Common myeloid progenitor, CD34-positive (primary cell): ENCODE data around the gene TUBA1B. TPM values are rescaled to one million over a fixed set of nuclear protein-coding genes. Genes with fewer than 3 reads are reported as not detected.
A peak's percentile ranks its signal among the peaks of the same experiment; 100 is the strongest.
"Not testable (repeated sequence)": the region's sequence is repeated elsewhere in the genome, so short reads cannot be mapped to it uniquely, and the experiment has no call there.

Experiments used
- CTCF ChIA-PET: fragments of 350-600 bp; sonication (Branson Sonifier 250); formaldehyde crosslinking; loops from one replicate; lab custom pipeline; 2021; ENCODE audit warnings: antibody characterized with exemption; lab: Charles Lee
- POLR2A ChIA-PET: fragments of 350-600 bp; sonication (Branson Sonifier 250); formaldehyde crosslinking; loops from one replicate; lab custom pipeline; 2021; ENCODE audit warnings: antibody characterized with exemption; lab: Charles Lee
- DNase-seq, 3 donors: peaks; one replicate each; pipeline versions ENCODE4 v3.0.0 to v3.0.0-alpha.2; 2013
- H3K27ac ChIP-seq, 2 experiments: 1 replicate in 1 of 2; 2 replicates in 1 of 2; pipeline ENCODE4 v1.7.0; 2013; ENCODE audit warnings: inconsistent platforms in 2 of 2, low read length in 2 of 2, mild to moderate bottlenecking in 2 of 2, low read depth in 1 of 2, moderate library complexity in 1 of 2; ENCODE audit not compliant: severe bottlenecking in 2 of 2, insufficient read depth in 1 of 2, poor library complexity in 1 of 2
- H3K27me3 ChIP-seq, 5 experiments: replicated peaks in 2 of 5; 1 replicate in 3 of 5; 2 replicates in 2 of 5; pipeline versions ENCODE4 v1.6.1 to v1.7.0; 2013; ENCODE audit warnings: low read length in 4 of 5, mild to moderate bottlenecking in 2 of 5, moderate library complexity in 2 of 5, inconsistent platforms in 1 of 5; ENCODE audit not compliant: insufficient read depth in 5 of 5, control insufficient read depth in 4 of 5
- H3K36me3 ChIP-seq, 4 experiments: 1 replicate in 2 of 4; 2 replicates in 2 of 4; pipeline versions ENCODE4 v1.6.1 to v1.7.0; 2013; ENCODE audit warnings: low read length in 3 of 4, control low read depth in 1 of 4, mild to moderate bottlenecking in 1 of 4; ENCODE audit not compliant: control insufficient read depth in 4 of 4, insufficient read depth in 4 of 4
- H3K4me1 ChIP-seq, 4 experiments: 1 replicate in 3 of 4; 2 replicates in 1 of 4; pipeline versions ENCODE4 v1.6.1 to v1.7.1; 2013; ENCODE audit warnings: low read length in 3 of 4, mild to moderate bottlenecking in 3 of 4, control low read depth in 1 of 4, inconsistent platforms in 1 of 4, moderate library complexity in 1 of 4; ENCODE audit not compliant: control insufficient read depth in 4 of 4, insufficient read depth in 4 of 4; ENCODE audit errors: control extremely low read depth in 1 of 4
- H3K4me3 ChIP-seq, 7 experiments: 1 replicate in 4 of 7; 2 replicates in 3 of 7; pipeline versions ENCODE4 v1.5.1 to v1.7.0; 2013; ENCODE audit warnings: mild to moderate bottlenecking in 7 of 7, low read length in 6 of 7, moderate library complexity in 6 of 7, inconsistent platforms in 2 of 7, low read depth in 2 of 7, control low read depth in 1 of 7; ENCODE audit not compliant: insufficient read depth in 4 of 7, control insufficient read depth in 1 of 7; ENCODE audit errors: extremely low read depth in 1 of 7
- H3K9me3 ChIP-seq, 5 experiments: 1 replicate in 4 of 5; 2 replicates in 1 of 5; pipeline versions ENCODE4 v1.6.1 to v1.7.1; 2013; ENCODE audit warnings: low read length in 4 of 5, mild to moderate bottlenecking in 2 of 5, inconsistent platforms in 1 of 5, low read depth in 1 of 5, moderate library complexity in 1 of 5; ENCODE audit not compliant: control insufficient read depth in 4 of 5, insufficient read depth in 2 of 5; ENCODE audit errors: control extremely low read depth in 1 of 5
- WGBS: methylation state at CpG from one replicate; pipeline ENCODE4 v1.1.5; 2013; ENCODE audit not compliant: insufficient coverage; 5-methylcytosine and 5-hydroxymethylcytosine counted together
- polyA plus RNA-seq: library from polyadenylated mRNA; unstranded; fragments of 120-200 nt; gene quantifications from one replicate; pipeline ENCODE4 v1.2.1, GENCODE V29; 2013

Gene TUBA1B
- 616 TPM for polyA plus RNA-seq

DNA sequence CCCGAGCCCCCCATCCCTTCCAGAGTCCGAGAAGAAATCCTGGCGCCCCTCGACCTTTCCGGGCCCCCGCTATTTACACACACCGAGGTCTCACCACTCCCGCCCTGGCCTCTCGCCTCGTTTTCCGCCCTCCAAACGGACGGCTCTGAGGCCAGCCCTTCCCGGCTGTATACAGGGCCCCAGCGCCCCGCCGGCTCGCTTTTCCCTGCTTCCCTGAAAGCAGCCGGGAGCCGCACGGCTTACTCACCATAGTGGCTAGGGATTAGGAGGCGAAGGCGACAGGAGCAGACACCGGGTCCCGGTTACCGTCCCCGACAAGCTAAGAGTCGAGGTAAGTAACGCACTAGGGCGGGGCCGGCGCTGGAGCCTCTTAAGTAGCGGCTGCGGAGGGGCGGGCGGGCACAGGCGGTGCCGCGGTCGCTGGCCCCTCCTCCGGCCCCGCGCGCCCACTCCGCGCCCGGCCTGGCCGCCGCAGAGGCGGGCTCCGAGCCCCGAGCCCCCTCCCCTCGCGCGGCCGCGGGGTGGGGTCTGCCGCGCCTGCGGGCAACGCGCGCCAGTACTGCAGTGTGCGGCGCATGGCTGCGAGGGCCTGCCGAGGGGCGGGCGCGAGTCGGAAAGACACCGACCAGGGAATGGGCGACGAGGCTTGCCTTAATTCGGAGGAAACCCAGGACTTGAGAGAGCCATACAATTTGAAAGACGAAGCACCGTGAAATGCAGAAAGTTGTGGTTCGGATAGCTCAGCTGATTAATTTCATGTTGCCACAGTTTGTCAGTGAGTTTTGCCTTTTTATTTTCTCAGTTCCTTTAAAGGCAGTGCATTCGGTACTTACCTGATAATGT, at the start of gene TUBA1B:
Gene TUBA1B, minus strand, starts transcription at position 345 of the 843 bp plus-strand sequence. Its CDS starts 95 bp downstream, at position 250.
- POLR2A ChIA-PET, result interaction anchor here (0.6 to 2.9 kb wide), 22 partner anchors 9 to 949 kb away, joined by 3 to 31 read pairs (median 4); partner anchors contain the start of genes ARF3, DHH, KMT2D and LMBR1L
- Histone ChIP-seq H3K27me3 (no peaks in the 10 kb centered on the region), H3K4me3 (peak within 1 kb of the TSS; percentile 57 to 100 (median 89)), H3K36me3 (peaks cover 8 to 32% (median 18%) of the 10 kb centered on the region in 4 experiments), H3K4me1 (peaks cover 8 to 40% (median 33%) of the 10 kb centered on the region in 4 experiments), H3K9me3 (no peaks in the 10 kb centered on the region), H3K27ac (peak within 1 kb of the TSS; percentile 79 to 91)
- under 1% methylated on average over 59 of the region's 79 CpGs for WGBS
- CTCF ChIA-PET, result interaction anchor here (0.7 to 4.5 kb wide), 20 partner anchors 10 to 103 kb away, joined by 3 to 36 read pairs (median 6); partner anchors contain the start of genes DHH and LMBR1L
- DNase-seq, result peak; percentile 89 to 95 (median 94)

DNA sequence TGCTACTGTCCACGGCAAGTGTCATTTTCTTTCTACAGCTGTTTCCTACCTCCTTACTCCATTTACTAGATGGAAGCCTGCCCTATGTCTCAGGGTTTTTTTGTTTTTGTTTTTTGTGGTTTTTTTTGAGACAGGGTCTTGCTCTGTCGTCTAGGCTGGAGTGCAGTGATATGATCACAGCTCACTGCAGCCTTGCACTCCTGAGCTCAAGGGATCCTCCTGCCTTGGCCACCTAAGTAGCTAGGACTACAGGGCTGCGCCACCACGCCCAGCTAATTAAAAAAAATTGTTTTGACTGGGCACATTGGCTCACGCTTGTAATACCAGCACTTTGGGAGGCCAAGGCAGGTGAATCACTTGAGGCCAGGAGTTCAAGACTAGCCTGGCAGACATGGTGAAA, 43.0 kb upstream of the TUBA1B start:
- no peak overlapping the region for H3K4me3 ChIP-seq
- CTCF ChIA-PET, result interaction anchor here (1.3 to 1.5 kb wide), 2 partner anchors 15 to 67 kb away, joined by 3 read pairs; no protein-coding TSS in a partner anchor
- WGBS, result 98% methylated on average over 4 of the region's 5 CpGs
- H3K36me3 ChIP-seq, result no peaks in the 10 kb centered on the region
- no peaks in the 10 kb centered on the region for H3K27me3 ChIP-seq
- peaks cover 0 to 2% (median 0%) of the 10 kb centered on the region in 5 experiments for H3K9me3 ChIP-seq
- H3K4me1 ChIP-seq, result no peaks in the 10 kb centered on the region
- DNase-seq, result no peak
- no peak overlapping the region for H3K27ac ChIP-seq
- POLR2A ChIA-PET, result no interaction called here

DNA sequence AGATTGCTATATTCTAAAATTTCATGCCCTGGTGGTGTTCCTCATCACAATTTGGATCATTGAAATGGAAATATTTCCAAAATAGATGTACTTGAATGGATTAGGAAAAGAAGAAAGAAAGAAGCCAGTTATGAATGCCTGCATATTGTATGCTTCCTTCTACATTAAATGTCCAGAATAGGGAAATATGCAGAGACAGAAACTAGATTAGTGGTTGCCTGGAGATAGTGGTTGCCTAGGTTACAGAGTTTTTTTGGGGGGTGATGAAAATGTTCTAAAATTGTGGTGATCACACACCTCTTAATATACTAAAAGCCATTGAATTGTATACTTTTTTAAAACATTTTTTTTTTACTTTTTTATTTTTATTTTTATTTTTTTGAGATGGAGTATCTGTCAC, 39.7 kb upstream of the TUBA1B start:
- no peaks in the 10 kb centered on the region for H3K27me3 ChIP-seq
- no peak overlapping the region for H3K27ac ChIP-seq
- ChIA-PET POLR2A (interaction anchor here (0.6 kb wide), 1 partner anchor 82 kb away, joined by 3 read pairs; no protein-coding TSS in a partner anchor), CTCF (no interaction called here)
- no peaks in the 10 kb centered on the region for H3K36me3 ChIP-seq
- peak in 1 of 3 donors; percentile 15 for DNase-seq
- no peaks in the 10 kb centered on the region for H3K4me1 ChIP-seq
- H3K4me3 ChIP-seq, result no peak overlapping the region
- H3K9me3 ChIP-seq, result no peaks in the 10 kb centered on the region

DNA sequence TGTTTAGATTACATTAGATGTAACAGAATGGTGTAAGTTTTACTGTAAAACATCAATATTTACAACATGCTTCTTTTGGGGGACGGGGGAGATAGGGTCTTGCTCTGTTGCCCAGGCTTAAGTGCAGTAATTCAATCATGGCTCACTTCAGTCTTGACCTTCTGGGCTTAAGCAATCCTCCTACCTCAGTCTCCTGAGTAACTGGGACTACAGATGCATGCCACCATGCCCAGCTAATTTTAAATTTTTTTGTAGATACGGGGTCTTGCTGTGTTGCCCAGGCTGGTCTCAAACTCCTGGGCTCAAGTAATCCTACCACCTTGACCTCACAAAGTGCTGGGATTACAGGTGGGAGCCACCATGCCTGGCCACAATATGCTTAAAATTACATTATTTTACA, 33.9 kb upstream of the TUBA1B start:
- ChIA-PET CTCF (no interaction called here), POLR2A (interaction anchor here (1.2 kb wide), 1 partner anchor 34 kb away, joined by 3 read pairs; the partner anchor contains the start of gene TUBA1B)
- Histone ChIP-seq H3K27me3 (no peaks in the 10 kb centered on the region), H3K27ac (no peak overlapping the region), H3K9me3 (no peaks in the 10 kb centered on the region), H3K4me1 (peaks cover 2 to 15% (median 4%) of the 10 kb centered on the region in 4 experiments), H3K36me3 (no peaks in the 10 kb centered on the region), H3K4me3 (no peak overlapping the region)
- DNase-seq, result no peak
- no CpG with 5 or more reads among the region's 2 CpGs for WGBS

DNA sequence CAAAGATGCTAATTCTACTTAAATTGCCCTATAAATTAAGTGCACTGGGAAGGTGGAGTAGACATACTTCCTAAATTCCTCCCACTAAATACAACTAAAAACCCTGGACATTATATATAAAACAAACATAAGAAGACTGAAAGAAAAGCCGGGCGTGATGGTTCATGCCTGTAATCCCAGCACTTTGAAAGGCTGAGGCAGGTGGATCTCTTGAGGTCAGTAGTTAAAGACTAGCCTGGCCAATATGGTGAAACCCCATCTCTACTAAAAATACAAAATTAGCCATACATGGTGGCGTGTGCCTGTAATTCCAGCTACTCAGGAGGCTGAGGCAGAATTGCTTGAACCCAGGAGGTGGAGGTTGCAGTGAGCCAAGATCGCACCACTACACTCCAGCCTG, 30.7 kb upstream of the TUBA1B start:
- H3K36me3 ChIP-seq, H3K9me3 ChIP-seq, H3K27me3 ChIP-seq, POLR2A ChIA-PET, H3K4me3 ChIP-seq, DNase-seq: not testable (repeated sequence)
- WGBS, result 92% methylated on average over 2 of the region's 4 CpGs
- CTCF ChIA-PET, result interaction anchor here (0.8 kb wide), 1 partner anchor 40 kb away, joined by 3 read pairs; no protein-coding TSS in a partner anchor
- Histone ChIP-seq H3K27ac (peak overlapping the region in 1 of 2 experiments; percentile 1), H3K4me1 (peaks cover 2 to 15% (median 4%) of the 10 kb centered on the region in 4 experiments)

DNA sequence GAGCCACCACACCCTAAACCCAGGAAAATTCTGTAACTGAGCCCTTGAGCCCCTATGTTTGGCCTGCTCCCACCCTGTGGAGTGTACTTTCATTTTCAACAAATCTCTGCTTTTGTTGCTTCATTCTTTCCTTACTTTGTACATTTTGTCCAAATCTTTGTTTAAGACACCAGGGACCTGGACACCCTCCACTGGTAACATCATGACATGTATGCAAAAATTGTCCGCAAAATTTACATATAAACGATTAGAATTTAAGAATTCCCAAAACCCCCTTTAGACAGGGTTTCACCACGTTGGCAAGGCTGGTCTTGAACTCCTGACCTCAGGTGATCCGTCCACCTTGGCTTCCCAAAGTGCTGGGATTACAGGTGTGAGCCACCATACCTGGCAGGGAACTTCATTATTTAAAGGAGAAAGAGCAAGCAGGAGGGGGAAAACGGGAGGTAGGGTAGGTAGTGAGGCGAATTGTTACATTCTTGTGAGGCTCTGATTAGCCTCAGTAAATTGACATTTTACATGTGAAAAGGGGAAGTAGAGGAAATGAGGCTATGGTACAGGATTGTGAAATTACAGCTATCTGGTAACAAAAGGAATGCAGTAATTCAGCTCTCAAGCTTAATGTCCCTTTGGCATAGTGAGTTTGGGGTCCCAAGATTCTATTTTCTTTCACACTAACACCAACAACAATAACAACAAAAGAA, 30.0 kb upstream of the TUBA1B start:
- Histone ChIP-seq H3K27me3 (no peaks in the 10 kb centered on the region), H3K4me1 (peaks cover 2 to 15% (median 4%) of the 10 kb centered on the region in 4 experiments), H3K27ac (peak overlapping the region in 1 of 2 experiments; percentile 1), H3K36me3 (no peaks in the 10 kb centered on the region), H3K4me3 (no peak overlapping the region), H3K9me3 (no peaks in the 10 kb centered on the region)
- peak in 2 of 3 donors; percentile 55 to 62 for DNase-seq
- POLR2A ChIA-PET, result no interaction called here
- 54% methylated on average over 6 of the region's 6 CpGs for WGBS
- CTCF ChIA-PET, result no interaction called here
